WTC11 (cell line): ENCODE data around the gene ZFYVE19.

Experiments used
- ATF1 ChIP-seq: sonication (generic); formaldehyde crosslinking; IDR thresholded peaks from 2 replicates; pipeline ENCODE4 v1.8.1; 2023; ENCODE audit warnings: mild to moderate bottlenecking, moderate library complexity, missing genetic modification reagents
- ATF2 ChIP-seq: sonication (generic); formaldehyde crosslinking; IDR thresholded peaks from 2 replicates; pipeline ENCODE4 v1.8.1; 2022; ENCODE audit warnings: low read depth, missing genetic modification reagents, borderline replicate concordance
- E2F1 ChIP-seq: sonication (generic); formaldehyde crosslinking; IDR thresholded peaks from 2 replicates; pipeline ENCODE4 v1.8.0; 2022; ENCODE audit warnings: mild to moderate bottlenecking, missing genetic modification reagents
- ELF4 ChIP-seq: sonication (generic); formaldehyde crosslinking; IDR thresholded peaks from 2 replicates; pipeline ENCODE4 v1.8.1; 2022; ENCODE audit warnings: low read depth, mild to moderate bottlenecking, moderate library complexity, missing genetic modification reagents
- ESRRA ChIP-seq: sonication (generic); formaldehyde crosslinking; IDR thresholded peaks from 2 replicates; pipeline ENCODE4 v1.8.1; 2022; ENCODE audit warnings: mild to moderate bottlenecking, missing genetic modification reagents, borderline replicate concordance
- ETV6 ChIP-seq: sonication (generic); formaldehyde crosslinking; IDR thresholded peaks from 2 replicates; pipeline ENCODE4 v1.8.1; 2022; ENCODE audit warnings: mild to moderate bottlenecking, missing genetic modification reagents
- FOXK1 ChIP-seq: sonication (generic); formaldehyde crosslinking; IDR thresholded peaks from 2 replicates; pipeline ENCODE4 v1.8.0; 2022; ENCODE audit warnings: mild to moderate bottlenecking, moderate library complexity, missing genetic modification reagents
- JUN ChIP-seq: sonication (generic); formaldehyde crosslinking; IDR thresholded peaks from 2 replicates; pipeline ENCODE4 v1.8.0; 2023; ENCODE audit warnings: mild to moderate bottlenecking, missing genetic modification reagents
- NFYB ChIP-seq: sonication (generic); formaldehyde crosslinking; conservative IDR thresholded peaks from 2 replicates; pipeline ENCODE4 v1.8.0; 2022; ENCODE audit warnings: low read depth, missing genetic modification reagents
- ZNF121 ChIP-seq: sonication (generic); formaldehyde crosslinking; IDR thresholded peaks from 2 replicates; pipeline ENCODE4 v1.8.0; 2023; ENCODE audit warnings: missing genetic modification reagents
- ZNF232 ChIP-seq: sonication (generic); formaldehyde crosslinking; IDR thresholded peaks from 2 replicates; pipeline ENCODE4 v1.8.0; 2022; ENCODE audit warnings: mild to moderate bottlenecking, missing genetic modification reagents
- TF ChIP-seq, protein P1 (sequence below): sonication (generic); formaldehyde crosslinking; IDR thresholded peaks from 2 replicates; pipeline ENCODE4 v1.8.1; 2023; ENCODE audit warnings: mild to moderate bottlenecking, moderate library complexity, missing genetic modification reagents
- TF ChIP-seq, protein P2 (sequence below): fragments of 200-600 bp; IDR thresholded peaks from 2 replicates; pipeline ENCODE4 v1.8.0; 2022; ENCODE audit warnings: antibody characterized with exemption

- no peak for TF ChIP-seq FOXK1 (CRISPR knock-in tag)
- no peak for TF ChIP-seq E2F1
- TF ChIP-seq, protein P1, sequence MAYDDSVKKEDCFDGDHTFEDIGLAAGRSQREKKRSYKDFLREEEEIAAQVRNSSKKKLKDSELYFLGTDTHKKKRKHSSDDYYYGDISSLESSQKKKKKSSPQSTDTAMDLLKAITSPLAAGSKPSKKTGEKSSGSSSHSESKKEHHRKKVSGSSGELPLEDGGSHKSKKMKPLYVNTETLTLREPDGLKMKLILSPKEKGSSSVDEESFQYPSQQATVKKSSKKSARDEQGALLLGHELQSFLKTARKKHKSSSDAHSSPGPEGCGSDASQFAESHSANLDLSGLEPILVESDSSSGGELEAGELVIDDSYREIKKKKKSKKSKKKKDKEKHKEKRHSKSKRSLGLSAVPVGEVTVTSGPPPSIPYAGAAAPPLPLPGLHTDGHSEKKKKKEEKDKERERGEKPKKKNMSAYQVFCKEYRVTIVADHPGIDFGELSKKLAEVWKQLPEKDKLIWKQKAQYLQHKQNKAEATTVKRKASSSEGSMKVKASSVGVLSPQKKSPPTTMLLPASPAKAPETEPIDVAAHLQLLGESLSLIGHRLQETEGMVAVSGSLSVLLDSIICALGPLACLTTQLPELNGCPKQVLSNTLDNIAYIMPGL: no peak
- no peak for TF ChIP-seq ATF1 (CRISPR knock-in tag)
- TF ChIP-seq ELF4 (CRISPR knock-in tag): no peak
- no peak for TF ChIP-seq ZNF121 (CRISPR knock-in tag)
- TF ChIP-seq, protein P2, sequence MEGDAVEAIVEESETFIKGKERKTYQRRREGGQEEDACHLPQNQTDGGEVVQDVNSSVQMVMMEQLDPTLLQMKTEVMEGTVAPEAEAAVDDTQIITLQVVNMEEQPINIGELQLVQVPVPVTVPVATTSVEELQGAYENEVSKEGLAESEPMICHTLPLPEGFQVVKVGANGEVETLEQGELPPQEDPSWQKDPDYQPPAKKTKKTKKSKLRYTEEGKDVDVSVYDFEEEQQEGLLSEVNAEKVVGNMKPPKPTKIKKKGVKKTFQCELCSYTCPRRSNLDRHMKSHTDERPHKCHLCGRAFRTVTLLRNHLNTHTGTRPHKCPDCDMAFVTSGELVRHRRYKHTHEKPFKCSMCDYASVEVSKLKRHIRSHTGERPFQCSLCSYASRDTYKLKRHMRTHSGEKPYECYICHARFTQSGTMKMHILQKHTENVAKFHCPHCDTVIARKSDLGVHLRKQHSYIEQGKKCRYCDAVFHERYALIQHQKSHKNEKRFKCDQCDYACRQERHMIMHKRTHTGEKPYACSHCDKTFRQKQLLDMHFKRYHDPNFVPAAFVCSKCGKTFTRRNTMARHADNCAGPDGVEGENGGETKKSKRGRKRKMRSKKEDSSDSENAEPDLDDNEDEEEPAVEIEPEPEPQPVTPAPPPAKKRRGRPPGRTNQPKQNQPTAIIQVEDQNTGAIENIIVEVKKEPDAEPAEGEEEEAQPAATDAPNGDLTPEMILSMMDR: no peak
- TF ChIP-seq NFYB (CRISPR knock-in tag): no peak
- TF ChIP-seq JUN: no peak
- no peak for TF ChIP-seq ZNF232 (CRISPR knock-in tag)
- no peak for TF ChIP-seq ETV6 (CRISPR knock-in tag)
- no peak for TF ChIP-seq ATF2 (CRISPR knock-in tag)
- no peak for TF ChIP-seq ESRRA
These were observed 31.0 kb upstream of the ZFYVE19 start for GRCh38 chr15:40775740-40776536.
